AG09309 (cell line): Measurements from ENCODE around the gene ZNF850.
"Not testable (repeated sequence)": the region's sequence is repeated elsewhere in the genome, so short reads cannot be mapped to it uniquely, and the experiment has no call there.

ENCODE experiments used
- DNase-seq: peaks from one replicate; pipeline ENCODE4 v3.0.0-alpha.2; 2010; ENCODE audit warnings: low read depth
- H3K4me3 ChIP-seq: 2 replicates; pipeline ENCODE4 v1.5.1; 2011; ENCODE audit warnings: mild to moderate bottlenecking, low read depth, low read length, moderate library complexity; ENCODE audit not compliant: control insufficient read depth
- TF ChIP-seq, protein P1 (sequence below): IDR thresholded peaks from 2 replicates; pipeline ENCODE4 v1.5.1; 2011; ENCODE audit warnings: mild to moderate bottlenecking, low read depth, low read length, inconsistent platforms; ENCODE audit not compliant: insufficient read depth, control insufficient read depth; ENCODE audit errors: missing control alignments

The ZNF850 gene

DNA sequence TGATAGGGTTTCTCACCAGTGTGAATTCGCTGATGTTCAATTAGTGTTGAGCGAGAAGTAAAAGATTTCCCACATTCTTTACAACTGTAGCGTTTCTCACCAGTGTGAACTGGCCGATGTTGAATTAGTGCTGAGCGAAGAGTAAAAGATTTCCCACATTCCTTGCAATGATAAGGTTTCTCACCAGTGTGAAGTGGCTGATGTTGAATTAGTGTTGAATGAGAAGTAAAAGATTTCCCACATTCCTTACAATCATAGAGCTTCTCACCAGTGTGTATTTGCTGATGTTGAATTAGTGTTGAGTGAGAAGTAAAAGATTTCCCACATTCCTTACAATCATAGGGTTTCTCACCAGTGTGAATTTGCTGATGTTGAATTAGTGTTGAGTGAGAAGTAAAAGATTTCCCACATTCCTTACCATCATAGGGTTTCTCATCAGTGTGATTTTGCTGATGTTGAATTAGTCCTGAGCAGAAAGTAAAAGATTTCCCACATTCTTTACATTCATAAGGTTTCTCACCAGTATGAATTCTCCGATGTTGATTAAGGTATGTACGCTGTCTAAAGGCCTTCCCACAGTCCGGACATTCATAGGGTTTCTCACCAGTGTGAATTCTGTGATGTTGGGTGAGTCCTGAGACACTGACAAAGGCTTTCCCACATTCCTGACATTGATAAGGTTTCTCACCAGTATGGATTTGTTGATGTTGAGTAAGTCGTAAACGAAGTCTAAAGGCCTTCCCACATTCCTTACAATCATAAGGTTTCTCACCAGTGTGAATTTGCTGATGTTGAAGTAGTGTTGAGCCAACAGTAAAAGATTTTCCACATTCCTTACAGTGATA lies 24.0 kb downstream of the ZNF850 start:
- no peak for DNase-seq
- TF ChIP-seq, protein P1, sequence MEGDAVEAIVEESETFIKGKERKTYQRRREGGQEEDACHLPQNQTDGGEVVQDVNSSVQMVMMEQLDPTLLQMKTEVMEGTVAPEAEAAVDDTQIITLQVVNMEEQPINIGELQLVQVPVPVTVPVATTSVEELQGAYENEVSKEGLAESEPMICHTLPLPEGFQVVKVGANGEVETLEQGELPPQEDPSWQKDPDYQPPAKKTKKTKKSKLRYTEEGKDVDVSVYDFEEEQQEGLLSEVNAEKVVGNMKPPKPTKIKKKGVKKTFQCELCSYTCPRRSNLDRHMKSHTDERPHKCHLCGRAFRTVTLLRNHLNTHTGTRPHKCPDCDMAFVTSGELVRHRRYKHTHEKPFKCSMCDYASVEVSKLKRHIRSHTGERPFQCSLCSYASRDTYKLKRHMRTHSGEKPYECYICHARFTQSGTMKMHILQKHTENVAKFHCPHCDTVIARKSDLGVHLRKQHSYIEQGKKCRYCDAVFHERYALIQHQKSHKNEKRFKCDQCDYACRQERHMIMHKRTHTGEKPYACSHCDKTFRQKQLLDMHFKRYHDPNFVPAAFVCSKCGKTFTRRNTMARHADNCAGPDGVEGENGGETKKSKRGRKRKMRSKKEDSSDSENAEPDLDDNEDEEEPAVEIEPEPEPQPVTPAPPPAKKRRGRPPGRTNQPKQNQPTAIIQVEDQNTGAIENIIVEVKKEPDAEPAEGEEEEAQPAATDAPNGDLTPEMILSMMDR = no peak
- H3K4me3 ChIP-seq = no peak overlapping the region

DNA sequence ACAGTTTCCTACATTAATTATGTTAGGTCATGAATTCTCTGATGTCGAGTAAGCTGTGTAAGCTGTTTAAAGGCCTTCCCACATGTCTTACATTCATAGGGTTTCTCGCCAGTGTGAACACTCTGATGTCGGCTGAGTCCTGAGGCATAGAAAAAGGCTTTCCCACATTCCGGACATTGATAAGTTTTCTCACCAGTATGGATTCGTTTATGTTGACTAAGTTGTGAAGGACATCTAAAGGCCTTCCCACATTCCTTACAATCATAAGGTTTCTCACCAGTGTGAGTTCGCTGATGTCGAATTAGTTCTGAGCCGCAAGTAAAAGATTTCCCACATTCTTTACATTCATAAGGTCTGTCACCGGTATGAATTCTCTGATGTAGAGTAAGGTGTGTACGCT lies 24.9 kb downstream of the ZNF850 start:
- no peak for DNase-seq
- no peak overlapping the region for H3K4me3 ChIP-seq
- TF ChIP-seq, protein P1 = no peak

DNA sequence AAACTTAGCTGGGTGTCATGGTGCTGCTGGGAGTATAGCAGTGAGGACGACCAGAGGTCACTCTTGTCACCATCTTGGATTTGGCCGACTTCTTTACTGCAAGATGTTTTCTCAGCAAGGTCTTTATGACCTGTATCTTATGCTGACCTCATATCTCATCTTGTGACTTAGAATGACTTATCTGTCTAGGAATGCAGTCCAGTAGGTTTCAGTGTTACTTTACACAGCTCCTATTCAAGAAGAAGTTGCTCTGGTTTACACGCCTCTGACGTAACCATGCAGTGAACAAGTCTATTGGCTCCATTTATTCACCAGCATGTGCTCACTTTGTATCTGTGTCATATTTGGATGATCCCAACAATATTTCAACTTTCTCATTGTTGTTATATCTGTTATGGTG lies 26.7 kb downstream of the ZNF850 start:
- no peak overlapping the region for H3K4me3 ChIP-seq
- DNase-seq = no peak
- TF ChIP-seq, protein P1 = no peak

DNA sequence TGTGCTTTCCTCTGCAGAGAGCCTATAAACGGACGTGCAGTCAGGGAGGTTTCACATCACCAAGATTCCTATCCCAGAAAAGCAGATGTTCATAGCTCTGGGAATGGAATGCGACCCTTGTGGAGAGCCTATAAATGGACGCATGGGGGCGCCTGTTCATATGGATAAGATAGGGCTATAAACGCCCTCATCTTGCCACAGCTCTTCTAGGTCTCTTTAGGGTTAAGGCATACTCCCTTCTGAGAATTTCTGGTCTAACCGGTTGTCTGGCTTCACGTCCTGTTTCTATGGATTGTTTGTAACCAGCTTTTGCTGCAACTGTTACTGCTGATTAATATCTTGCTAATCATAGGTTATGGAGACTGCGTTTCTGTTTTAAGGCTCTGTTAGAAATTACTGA lies 36.4 kb downstream of the ZNF850 start:
- DNase-seq, H3K4me3 ChIP-seq: not testable (repeated sequence)

DNA sequence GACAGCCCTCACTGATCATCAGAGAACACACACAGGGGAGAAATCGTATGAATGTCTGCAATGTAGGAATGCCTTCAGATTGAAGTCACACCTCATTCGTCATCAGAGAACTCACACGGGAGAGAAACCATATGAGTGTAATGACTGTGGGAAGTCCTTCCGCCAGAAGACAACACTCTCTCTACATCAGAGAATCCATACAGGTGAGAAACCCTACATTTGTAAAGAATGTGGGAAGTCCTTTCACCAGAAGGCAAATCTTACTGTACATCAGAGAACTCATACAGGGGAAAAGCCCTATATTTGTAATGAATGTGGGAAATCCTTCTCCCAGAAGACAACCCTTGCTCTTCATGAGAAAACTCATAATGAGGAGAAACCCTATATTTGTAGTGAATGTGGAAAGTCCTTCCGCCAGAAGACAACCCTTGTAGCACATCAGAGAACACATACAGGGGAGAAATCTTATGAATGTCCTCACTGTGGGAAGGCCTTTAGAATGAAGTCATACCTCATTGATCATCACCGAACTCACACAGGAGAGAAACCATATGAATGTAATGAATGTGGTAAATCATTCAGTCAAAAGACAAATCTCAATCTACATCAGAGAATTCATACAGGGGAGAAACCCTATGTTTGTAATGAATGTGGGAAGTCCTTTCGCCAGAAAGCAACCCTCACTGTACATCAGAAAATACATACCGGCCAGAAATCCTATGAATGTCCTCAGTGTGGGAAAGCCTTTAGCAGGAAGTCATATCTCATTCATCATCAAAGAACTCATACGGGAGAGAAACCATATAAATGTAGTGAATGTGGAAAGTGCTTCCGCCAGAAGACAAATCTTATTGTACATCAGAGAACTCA lies 52.7 kb downstream of the ZNF850 start:
- H3K4me3 ChIP-seq = no peak overlapping the region
- TF ChIP-seq, protein P1 = no peak
- DNase-seq = no peak

DNA sequence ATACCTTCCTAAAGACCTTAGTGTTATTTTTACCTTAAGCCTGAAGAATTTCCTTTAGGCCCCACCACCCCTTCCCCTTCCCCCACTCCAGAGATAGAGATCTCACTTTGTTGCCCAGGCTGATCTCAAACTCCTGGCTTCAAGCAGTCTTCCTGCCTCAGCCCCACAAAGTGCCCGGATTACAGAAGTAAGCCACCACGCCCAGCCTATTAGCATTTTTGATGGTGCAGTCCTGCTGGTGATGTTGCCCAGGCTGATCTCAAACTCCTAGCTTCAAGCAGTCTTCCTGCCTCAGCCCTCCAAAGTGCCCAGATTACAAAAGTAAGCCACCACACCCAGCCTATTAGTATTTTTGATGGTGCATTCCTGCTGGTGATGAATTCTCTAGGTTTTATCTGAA lies 63.2 kb downstream of the ZNF850 start:
- no peak for DNase-seq
- TF ChIP-seq, protein P1 = no peak
- no peak overlapping the region for H3K4me3 ChIP-seq

DNA sequence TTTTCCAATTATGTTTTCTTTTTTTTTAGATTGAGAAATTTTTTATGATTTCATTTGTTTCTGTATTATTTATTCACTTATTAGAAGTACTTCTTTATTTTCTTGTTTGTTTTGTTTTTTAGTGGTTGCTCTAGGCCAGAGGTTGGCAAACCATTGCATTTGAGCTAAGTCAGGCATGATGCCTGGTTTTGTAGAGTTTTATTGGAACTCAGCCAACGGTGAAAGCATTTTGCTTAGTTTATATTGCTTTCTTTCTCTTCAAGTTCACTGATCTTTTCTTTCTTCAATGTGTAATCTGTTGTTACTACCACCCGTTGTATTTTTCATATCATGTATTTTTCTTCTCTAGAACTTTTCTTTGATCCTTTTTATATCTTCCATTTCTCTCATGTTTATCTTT lies 65.5 kb downstream of the ZNF850 start:
- no peak for DNase-seq
- H3K4me3 ChIP-seq = no peak overlapping the region
- TF ChIP-seq, protein P1 = no peak
